Stimulated activated naive CD8-positive, alpha-beta T cell treated with anti-CD3 and anti-CD28 coated beads, Interleukin-15, amount 100 ng/mL, for 72 hours (primary cell): ENCODE data around the gene ACOT11.
"Not testable (repeated sequence)": the region's sequence is repeated elsewhere in the genome, so short reads cannot be mapped to it uniquely, and the experiment has no call there.

Experiments used
- ATAC-seq: fragments of 150-1000 bp; cut with Tn5 transposase; 2 replicates; pipeline ENCODE4 v1.10.0; 2021; ENCODE audit warnings: mild to moderate bottlenecking, moderate library complexity
- DNase-seq, 2 donors: peaks; one replicate each; pipeline ENCODE4 v3.0.0; 2021 to 2022
- H3K27ac Mint-ChIP-seq, 2 donors: one replicate each; pipeline ENCODE4 v1.8.0; 2022; ENCODE audit warnings: mild to moderate bottlenecking in 2 of 2, mixed read lengths in 2 of 2, moderate library complexity in 2 of 2
- H3K27me3 Mint-ChIP-seq: one replicate; pipeline ENCODE4 v1.8.0; 2022; ENCODE audit warnings: mixed read lengths
- H3K4me1 Mint-ChIP-seq: one replicate; pipeline ENCODE4 v1.8.0; 2022; ENCODE audit warnings: mild to moderate bottlenecking, mixed read lengths
- H3K4me3 Mint-ChIP-seq, 2 donors: one replicate each; pipeline ENCODE4 v1.8.0; 2022; ENCODE audit warnings: mild to moderate bottlenecking in 2 of 2, mixed read lengths in 2 of 2, moderate library complexity in 1 of 2
- H3K9me3 Mint-ChIP-seq, 2 donors: one replicate each; pipeline ENCODE4 v1.8.0; 2022; ENCODE audit warnings: mixed read lengths in 2 of 2

ACOT11 gene

GRCh38 chr1:54519709-54520108, 28.3 kb upstream of the ACOT11 start:
- peak; percentile 55 for ATAC-seq
- no peak for DNase-seq
- Mint-ChIP-seq H3K27me3 (no peaks in the 10 kb centered on the region), H3K27ac (peak overlapping the region in 1 of 2 donors; percentile 84), H3K4me1 (no peaks in the 10 kb centered on the region), H3K4me3 (no peak overlapping the region), H3K9me3 (no peaks in the 10 kb centered on the region)

GRCh38 chr1:54520631-54521321, 27.3 kb upstream of the ACOT11 start:
- Mint-ChIP-seq H3K4me3 (no peak overlapping the region), H3K9me3 (no peaks in the 10 kb centered on the region), H3K27me3 (no peaks in the 10 kb centered on the region), H3K4me1 (no peaks in the 10 kb centered on the region), H3K27ac (no peak overlapping the region)
- ATAC-seq (no peak), DNase-seq (no peak)

- H3K27me3 Mint-ChIP-seq, H3K27ac Mint-ChIP-seq: not testable (repeated sequence)
These were observed 21.5 kb upstream of the ACOT11 start for GRCh38 chr1:54526565-54526964.

DNA sequence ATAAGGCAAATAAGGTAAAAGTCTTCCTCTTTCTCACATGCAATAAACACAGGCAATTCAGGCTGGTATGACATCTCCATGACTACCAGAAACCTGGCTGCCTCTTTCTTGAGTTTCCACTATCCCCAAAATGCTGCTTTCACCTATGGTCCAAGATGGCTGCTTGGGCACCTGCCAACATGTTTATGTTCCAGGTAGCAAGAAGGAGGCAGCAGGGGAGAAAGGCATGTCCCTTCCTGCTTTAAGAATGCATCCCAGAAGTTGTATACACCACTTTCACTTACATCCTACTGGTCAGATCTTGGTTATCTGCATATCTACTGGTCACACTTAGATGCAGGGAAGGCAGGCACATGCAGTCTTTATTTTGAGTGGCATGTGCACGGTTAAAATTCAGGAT, 19.4 kb upstream of the ACOT11 start:
- H3K27me3 Mint-ChIP-seq = no peaks in the 10 kb centered on the region
- ATAC-seq = no peak
- no peaks in the 10 kb centered on the region for H3K4me1 Mint-ChIP-seq
- no peak overlapping the region for H3K27ac Mint-ChIP-seq
- no peaks in the 10 kb centered on the region for H3K9me3 Mint-ChIP-seq
- no peak for DNase-seq
- H3K4me3 Mint-ChIP-seq = no peak overlapping the region

More at GRCh38 chr1:54526565-54526964, 21.5 kb upstream of the ACOT11 start:
- DNase-seq, H3K4me3 Mint-ChIP-seq, H3K9me3 Mint-ChIP-seq, H3K4me1 Mint-ChIP-seq, ATAC-seq: not testable (repeated sequence)

- Mint-ChIP-seq H3K9me3 (no peaks in the 10 kb centered on the region), H3K4me3 (no peak overlapping the region), H3K27ac (peak overlapping the region in 1 of 2 donors; percentile 6), H3K27me3 (peaks cover 7% of the 10 kb centered on the region), H3K4me1 (no peaks in the 10 kb centered on the region)
- ATAC-seq (no peak), DNase-seq (no peak)
These were observed 16.0 kb upstream of the ACOT11 start for GRCh38 chr1:54532033-54532432.

DNA sequence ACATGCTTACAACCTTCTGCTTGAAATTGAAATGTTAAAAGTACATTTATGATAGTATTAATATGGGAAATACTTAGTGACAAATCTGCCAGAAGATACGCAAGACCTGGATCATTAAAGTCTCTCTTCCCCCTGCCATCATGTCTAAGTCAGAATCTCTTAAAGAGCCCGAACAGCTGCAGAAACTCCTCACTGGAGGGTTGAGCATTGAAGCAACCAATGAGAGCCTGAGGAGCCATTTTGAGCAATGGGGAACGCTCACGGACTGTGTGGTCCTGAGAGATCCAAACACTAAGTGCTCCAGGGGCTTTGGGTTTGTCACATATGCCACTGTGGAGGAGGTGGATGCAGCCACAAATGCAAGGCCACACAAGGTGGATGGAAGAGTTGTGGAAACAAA, 11.4 kb upstream of the ACOT11 start:
- H3K4me1 Mint-ChIP-seq, ATAC-seq, H3K9me3 Mint-ChIP-seq, H3K4me3 Mint-ChIP-seq, H3K27ac Mint-ChIP-seq, DNase-seq: not testable (repeated sequence)
- peaks cover 12% of the 10 kb centered on the region for H3K27me3 Mint-ChIP-seq

DNA sequence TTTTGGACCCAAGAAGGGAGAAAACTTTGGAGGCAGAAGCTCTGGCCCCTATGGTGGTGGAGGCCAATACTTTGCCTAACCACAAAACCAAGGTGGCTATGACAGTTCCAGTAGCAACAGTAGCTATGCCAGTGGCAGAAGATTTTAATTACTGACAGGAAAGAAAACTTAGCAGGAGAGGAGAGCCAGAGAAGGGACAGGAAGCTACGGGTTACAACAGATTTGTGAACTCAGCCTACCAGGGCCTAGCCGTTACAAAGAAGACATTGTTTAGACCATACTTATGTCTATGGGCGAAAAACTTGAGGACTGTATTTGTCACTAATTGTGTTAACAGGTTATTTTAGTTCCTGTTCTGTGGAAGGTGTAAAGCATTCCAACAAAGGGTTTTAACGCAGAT, 10.4 kb upstream of the ACOT11 start:
- Mint-ChIP-seq H3K4me1 (peaks cover 16% of the 10 kb centered on the region), H3K27me3 (peaks cover 12% of the 10 kb centered on the region), H3K9me3 (no peaks in the 10 kb centered on the region), H3K4me3 (no peak overlapping the region), H3K27ac (no peak overlapping the region)
- ATAC-seq (no peak), DNase-seq (no peak)

GRCh38 chr1:54538538-54538937, 9.5 kb upstream of the ACOT11 start:
- Mint-ChIP-seq H3K27ac (no peak overlapping the region), H3K4me1 (peaks cover 25% of the 10 kb centered on the region), H3K9me3 (no peaks in the 10 kb centered on the region), H3K4me3 (no peak overlapping the region), H3K27me3 (peaks cover 12% of the 10 kb centered on the region)
- ATAC-seq = no peak
- no peak for DNase-seq

DNA sequence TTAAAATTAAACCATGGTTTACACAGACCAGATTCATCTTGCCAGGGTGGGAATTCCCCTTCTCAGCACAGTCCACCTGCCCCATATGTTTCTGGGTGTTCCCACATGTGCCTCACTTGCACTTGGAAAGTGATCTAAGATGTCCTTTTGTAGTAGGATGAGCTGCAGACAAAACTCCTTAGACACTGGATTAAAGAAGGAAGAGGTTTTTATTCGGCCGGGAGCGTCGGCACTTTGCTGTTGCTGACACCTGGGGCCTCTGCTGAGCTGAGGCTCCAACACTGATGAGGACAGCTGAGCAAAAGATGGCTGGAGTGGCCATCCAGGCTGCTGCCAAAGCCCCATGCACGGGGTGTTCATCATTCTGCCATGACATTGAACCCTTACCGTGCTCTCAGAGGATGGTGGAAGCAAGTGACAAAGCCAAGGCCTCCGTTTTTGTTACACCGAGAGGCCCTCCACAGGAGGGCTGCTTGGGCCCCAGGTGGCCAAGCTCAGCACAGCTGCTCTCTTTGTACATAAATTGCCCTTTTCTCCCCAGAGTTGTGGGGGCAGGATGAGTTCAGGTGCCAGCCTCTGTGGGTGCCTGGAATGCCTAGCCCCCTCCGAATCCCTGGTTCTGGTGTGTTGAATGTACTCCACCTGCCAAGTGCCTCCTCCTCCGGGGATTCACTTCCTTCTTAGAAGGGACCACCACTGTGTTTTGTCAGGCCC, 7.3 kb upstream of the ACOT11 start:
- Mint-ChIP-seq H3K27ac (no peak overlapping the region), H3K27me3 (peaks cover 12% of the 10 kb centered on the region), H3K4me1 (peaks cover 25% of the 10 kb centered on the region), H3K9me3 (no peaks in the 10 kb centered on the region), H3K4me3 (peak overlapping the region in 1 of 2 donors; percentile 68)
- no peak for ATAC-seq
- no peak for DNase-seq

DNA sequence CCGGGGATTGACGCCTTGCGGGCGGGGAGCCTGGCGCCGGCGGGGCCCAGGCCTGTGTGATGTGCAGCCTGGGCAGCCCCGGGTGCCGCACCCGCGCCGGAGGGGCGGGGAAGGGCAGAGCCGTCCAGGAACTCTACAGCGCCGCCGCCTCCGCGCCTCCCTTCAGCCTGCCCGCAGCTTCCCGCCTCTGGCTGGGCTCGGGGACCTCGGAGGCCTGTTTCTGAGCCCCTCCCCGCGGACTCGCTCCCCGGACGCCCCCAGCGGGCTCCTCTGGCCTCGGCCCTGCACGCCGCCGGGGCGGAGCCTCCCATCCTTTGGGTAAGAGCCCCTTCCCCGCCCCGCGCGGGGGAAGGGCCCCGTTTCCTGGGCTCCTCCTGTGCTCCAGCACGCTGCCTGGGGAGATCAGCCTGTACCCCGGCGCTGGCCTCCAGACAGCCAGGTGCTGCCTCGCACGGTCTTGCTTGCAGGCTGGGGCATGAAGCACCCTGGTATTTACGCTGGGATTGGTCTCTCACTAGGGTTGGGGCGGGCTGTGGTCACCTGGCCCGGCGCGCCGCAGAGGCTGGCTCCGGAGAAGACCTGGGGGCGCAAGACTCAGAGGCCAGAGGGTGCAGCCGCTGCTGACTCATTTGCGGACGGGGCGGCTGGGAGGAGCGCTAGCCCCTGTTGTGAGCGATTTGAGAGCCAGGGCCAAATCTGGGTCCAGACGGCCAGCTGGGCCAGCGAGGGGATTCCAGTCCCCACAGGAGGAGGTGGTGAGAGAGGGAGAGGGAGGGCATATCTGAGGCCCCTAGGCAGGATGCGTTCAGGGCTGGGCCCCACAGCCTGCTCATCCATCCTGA, 5.7 kb upstream of the ACOT11 start:
- Mint-ChIP-seq H3K9me3 (no peaks in the 10 kb centered on the region), H3K27ac (peak overlapping the region in 1 of 2 donors; percentile 50), H3K27me3 (peaks cover 3% of the 10 kb centered on the region), H3K4me1 (peaks cover 25% of the 10 kb centered on the region), H3K4me3 (peak overlapping the region; percentile 73 to 86)
- DNase-seq (peak; percentile 67 to 78), ATAC-seq (peak; percentile 92)

- peak overlapping the region in 1 of 2 donors; percentile 50 for H3K27ac Mint-ChIP-seq
- no peak for ATAC-seq
These were observed 5.0 kb upstream of the ACOT11 start for GRCh38 chr1:54542962-54543539.

DNA sequence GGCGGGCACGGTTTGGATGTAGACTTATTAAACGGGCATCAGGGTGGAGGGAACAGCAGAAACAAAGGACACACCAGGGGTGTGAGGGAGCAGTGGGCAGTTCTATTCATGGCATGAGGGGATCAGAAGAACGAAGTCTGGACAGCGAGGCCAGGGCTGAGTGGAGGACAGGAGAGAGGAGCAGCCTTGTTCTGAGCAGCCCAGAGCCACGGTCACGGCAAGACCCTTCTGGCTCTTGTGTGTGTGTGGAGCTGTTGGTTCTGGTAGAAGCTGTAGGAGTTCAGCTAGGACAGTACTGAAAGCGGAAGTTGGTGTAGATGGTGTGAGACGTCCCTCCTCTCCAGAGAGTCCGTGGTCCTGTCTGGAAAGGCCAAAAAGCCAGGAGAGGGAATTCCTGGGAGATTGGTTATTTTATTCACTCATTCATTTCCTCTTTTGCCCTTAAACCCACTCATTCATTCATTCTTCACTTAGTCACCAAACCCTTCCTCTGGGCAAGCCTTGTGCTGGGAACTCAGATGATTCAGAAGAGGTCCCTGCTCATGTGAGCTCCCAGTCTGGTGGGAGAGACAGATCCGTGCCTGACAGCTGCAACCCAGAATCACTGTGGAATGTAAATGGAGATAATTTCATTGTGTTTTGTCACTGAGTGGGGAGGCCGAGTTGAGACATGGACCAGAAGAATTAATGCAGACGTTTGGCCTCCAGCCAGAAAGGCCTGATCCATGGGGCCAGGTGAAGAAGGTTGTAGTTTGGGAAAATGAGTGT, 4.1 kb upstream of the ACOT11 start:
- H3K4me1 Mint-ChIP-seq = peaks cover 25% of the 10 kb centered on the region
- H3K4me3 Mint-ChIP-seq = no peak overlapping the region
- no peak for ATAC-seq
- H3K27me3 Mint-ChIP-seq = no peaks in the 10 kb centered on the region
- DNase-seq = no peak
- no peak overlapping the region for H3K27ac Mint-ChIP-seq
- no peaks in the 10 kb centered on the region for H3K9me3 Mint-ChIP-seq

More at GRCh38 chr1:54542962-54543539, 5.0 kb upstream of the ACOT11 start:
- no peak for DNase-seq
- Mint-ChIP-seq H3K27me3 (no peaks in the 10 kb centered on the region), H3K9me3 (no peaks in the 10 kb centered on the region), H3K4me3 (peak overlapping the region; percentile 73 to 86), H3K4me1 (peaks cover 25% of the 10 kb centered on the region)

GRCh38 chr1:54545916-54546635, 2.0 kb upstream of the ACOT11 start:
- no peaks in the 10 kb centered on the region for H3K9me3 Mint-ChIP-seq
- no peak overlapping the region for H3K27ac Mint-ChIP-seq

DNA sequence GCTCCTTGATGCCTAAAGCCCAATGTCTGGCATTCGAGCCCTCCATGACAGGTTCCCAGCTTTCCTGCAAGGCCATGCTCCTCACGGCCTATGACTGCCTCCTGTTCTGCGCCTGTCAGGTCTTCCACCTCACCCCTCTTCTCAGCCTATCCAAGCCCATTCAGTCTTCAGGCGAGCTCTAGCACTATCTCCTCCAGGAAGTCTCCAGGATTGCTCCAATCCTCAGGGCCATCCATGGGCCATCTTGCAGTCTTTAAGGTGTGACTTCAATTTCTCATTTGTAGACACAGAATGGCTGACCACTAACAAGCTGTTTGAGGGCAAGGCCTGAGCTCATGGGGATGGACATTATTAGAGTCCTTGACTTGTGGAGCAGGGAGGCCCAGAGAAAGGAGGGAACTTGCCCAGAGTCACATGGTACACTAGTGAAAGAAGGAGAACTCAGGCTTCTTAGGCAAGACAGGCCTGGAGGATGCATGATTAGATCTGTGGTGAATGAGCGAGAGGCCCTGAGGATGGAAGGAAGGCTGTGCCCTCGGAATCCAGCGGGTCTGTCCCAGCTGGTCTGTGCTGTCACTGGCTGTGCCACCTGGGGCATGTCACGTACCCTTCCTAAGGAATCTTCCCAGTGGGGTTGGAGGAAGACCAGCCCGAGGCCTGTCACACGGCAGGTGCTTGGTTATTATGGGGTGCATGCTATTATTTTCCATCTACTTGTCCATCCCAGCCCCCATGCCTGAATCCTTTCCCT, 1.2 kb upstream of the ACOT11 start:
- ATAC-seq (no peak), DNase-seq (no peak)
- Mint-ChIP-seq H3K27ac (no peak overlapping the region), H3K9me3 (no peaks in the 10 kb centered on the region), H3K4me3 (no peak overlapping the region), H3K4me1 (peaks cover 14% of the 10 kb centered on the region), H3K27me3 (no peaks in the 10 kb centered on the region)

More at GRCh38 chr1:54545916-54546635, 2.0 kb upstream of the ACOT11 start:
- no peaks in the 10 kb centered on the region for H3K27me3 Mint-ChIP-seq
- ATAC-seq = no peak
- DNase-seq = no peak
- H3K4me1 Mint-ChIP-seq = peaks cover 22% of the 10 kb centered on the region
- no peak overlapping the region for H3K4me3 Mint-ChIP-seq
